Measurements from ENCODE around the gene HMGCR.

Gene HMGCR

GRCh38 chr5:75389430-75389829 lies 52.4 kb downstream of the HMGCR start:
- DNase-seq, result no peak

GRCh38 chr5:75395277-75395676 lies 58.3 kb downstream of the HMGCR start:
- no peak for DNase-seq

DNA sequence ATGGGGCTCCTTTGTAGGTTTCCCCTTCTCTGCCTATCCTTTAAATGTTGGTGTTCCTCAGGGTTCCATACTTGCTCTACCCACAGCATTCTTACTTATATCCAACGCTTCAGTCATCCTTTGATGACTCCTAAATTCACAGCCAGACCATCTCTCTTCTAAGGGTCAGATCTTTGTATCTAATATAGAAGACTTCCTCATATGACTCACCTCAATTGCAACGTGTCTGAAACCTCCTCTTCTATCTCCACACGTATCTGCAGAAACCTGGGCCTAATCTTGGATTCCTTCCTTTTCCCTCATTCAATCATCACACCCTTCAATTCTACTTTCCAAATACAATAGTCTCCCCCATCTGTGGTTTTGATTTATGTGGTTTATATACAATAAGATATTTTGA lies 68.3 kb downstream of the HMGCR start:
- no peak for DNase-seq
